Central memory CD4-positive, alpha-beta T cell (primary cell): ENCODE measurements around the gene CD79B.

ENCODE experiments used
- DNase-seq: peaks from one replicate; pipeline ENCODE4 v3.0.0; 2022

CD79B gene

GRCh38 chr17:63950940-63951907 is 19.1 kb upstream of the CD79B start:
- peak; percentile 14 for DNase-seq

GRCh38 chr17:63949576-63950250 is 17.6 kb upstream of the CD79B start:
- no peak for DNase-seq

- DNase-seq: no peak
Observed at GRCh38 chr17:63948521-63948920, 16.4 kb upstream of the CD79B start.

- no peak for DNase-seq
Observed at GRCh38 chr17:63947711-63948330, 15.7 kb upstream of the CD79B start.

GRCh38 chr17:63946440-63947363 is 14.6 kb upstream of the CD79B start:
- DNase-seq: peak; percentile 61

- no peak for DNase-seq
Observed at GRCh38 chr17:63945784-63946439, 13.8 kb upstream of the CD79B start.

GRCh38 chr17:63944736-63945499 is 12.8 kb upstream of the CD79B start:
- DNase-seq: no peak

GRCh38 chr17:63943745-63944144 is 11.6 kb upstream of the CD79B start:
- no peak for DNase-seq

GRCh38 chr17:63942309-63942985 is 10.3 kb upstream of the CD79B start:
- no peak for DNase-seq

GRCh38 chr17:63941751-63942150 is 9.6 kb upstream of the CD79B start:
- no peak for DNase-seq

GRCh38 chr17:63941162-63941561 is 9.0 kb upstream of the CD79B start:
- DNase-seq: no peak

- no peak for DNase-seq
Observed at GRCh38 chr17:63940584-63940983, 8.5 kb upstream of the CD79B start.

- DNase-seq: no peak
Observed at GRCh38 chr17:63939884-63940283, 7.8 kb upstream of the CD79B start.

GRCh38 chr17:63939401-63939800 is 7.3 kb upstream of the CD79B start:
- DNase-seq: no peak

- no peak for DNase-seq
Observed at GRCh38 chr17:63937920-63938319, 5.8 kb upstream of the CD79B start.

- DNase-seq: no peak
Observed at GRCh38 chr17:63937319-63937718, 5.2 kb upstream of the CD79B start.

- no peak for DNase-seq
Observed at GRCh38 chr17:63934183-63935112, 2.3 kb upstream of the CD79B start.

- DNase-seq: no peak
Observed at GRCh38 chr17:63933598-63933997, 1.5 kb upstream of the CD79B start.

- DNase-seq: no peak
Observed at GRCh38 chr17:63932721-63933120, 590 bp upstream of the CD79B start.
